ENCODE data around the gene RAB11FIP2. TPM values are rescaled to one million over a fixed set of nuclear protein-coding genes. Genes with fewer than 3 reads are reported as not detected.

The RAB11FIP2 gene
- 2.0 and 5.1 TPM in 2 replicates for total RNA-seq

GRCh38 chr10:118046395-118047156, at the start of gene RAB11FIP2:
TSS of gene RAB11FIP2 (minus strand) at chr10:118046941. CDS start at chr10:118046163, 778 bp downstream.

Data from airway epithelial cell (primary cell).